ENCODE measurements around the gene HS2ST1. TPM values are rescaled to one million over a fixed set of nuclear protein-coding genes. Genes with fewer than 3 reads are reported as not detected.
"Not testable (repeated sequence)": the region's sequence is repeated elsewhere in the genome, so short reads cannot be mapped to it uniquely, and the experiment has no call there.

HS2ST1 gene
- total and polyA plus RNA-seq, 4 donors, result 4.1 to 20.3 (median 8.8) TPM

- H3K27ac ChIP-seq (ENCODE audit: low read depth in 1 of 2, low read length in 2 of 2), result no peak overlapping the region
- ATAC-seq (ENCODE audit: low FRiP score), result no peak
- no peak overlapping the region for H3K4me3 ChIP-seq (ENCODE audit: low read length in 2 of 2)
Observed at GRCh38 chr1:86970938-86971337, 56.5 kb downstream of the HS2ST1 start.

GRCh38 chr1:86971778-86972177 is 57.3 kb downstream of the HS2ST1 start:
- Histone ChIP-seq H3K9me3 (ENCODE audit: control insufficient read depth, low read length) (no peaks in the 10 kb centered on the region), H3K27me3 (ENCODE audit: control insufficient read depth in 1 of 2, insufficient read depth in 2 of 2, low read length in 1 of 2) (no peaks in the 10 kb centered on the region), H3K36me3 (ENCODE audit: control insufficient read depth in 1 of 2, insufficient read depth in 2 of 2, low read length in 1 of 2) (no peaks in the 10 kb centered on the region), H3K4me3 (ENCODE audit: low read length in 2 of 2) (no peak overlapping the region), H3K27ac (ENCODE audit: low read depth in 1 of 2, low read length in 2 of 2) (no peak overlapping the region), H3K4me1 (ENCODE audit: control insufficient read depth in 1 of 2, insufficient read depth in 2 of 2, low read length in 2 of 2) (no peaks in the 10 kb centered on the region)
- intact Hi-C loops (cut with DNase I), result no loop called here
- WGBS, 2 donors, result 67 to 76% methylated on average over 3 of the region's 3 CpGs
- no peak for DNase-seq
- ATAC-seq (ENCODE audit: low FRiP score), result no peak

More at GRCh38 chr1:86970938-86971337, 56.5 kb downstream of the HS2ST1 start:
- intact Hi-C loops (cut with DNase I), result no loop called here
- 51 to 55% methylated on average over 2 of the region's 2 CpGs for WGBS, 2 donors
- Histone ChIP-seq H3K27me3 (ENCODE audit: control insufficient read depth in 1 of 2, insufficient read depth in 2 of 2, low read length in 1 of 2) (no peaks in the 10 kb centered on the region), H3K4me1 (ENCODE audit: control insufficient read depth in 1 of 2, insufficient read depth in 2 of 2, low read length in 2 of 2) (no peaks in the 10 kb centered on the region), H3K9me3 (ENCODE audit: control insufficient read depth, low read length) (no peaks in the 10 kb centered on the region), H3K36me3 (ENCODE audit: control insufficient read depth in 1 of 2, insufficient read depth in 2 of 2, low read length in 1 of 2) (no peaks in the 10 kb centered on the region)
- DNase-seq, result no peak

- Histone ChIP-seq H3K4me3 (ENCODE audit: low read length in 2 of 2) (no peak overlapping the region), H3K4me1 (ENCODE audit: control insufficient read depth in 1 of 2, insufficient read depth in 2 of 2, low read length in 2 of 2) (no peaks in the 10 kb centered on the region), H3K36me3 (ENCODE audit: control insufficient read depth in 1 of 2, insufficient read depth in 2 of 2, low read length in 1 of 2) (no peaks in the 10 kb centered on the region), H3K27ac (ENCODE audit: low read depth in 1 of 2, low read length in 2 of 2) (no peak overlapping the region), H3K27me3 (ENCODE audit: control insufficient read depth in 1 of 2, insufficient read depth in 2 of 2, low read length in 1 of 2) (no peaks in the 10 kb centered on the region), H3K9me3 (ENCODE audit: control insufficient read depth, low read length) (no peaks in the 10 kb centered on the region)
- intact Hi-C loops (cut with DNase I), result no loop called here
- no peak for DNase-seq
- 85 to 91% methylated on average over 2 of the region's 2 CpGs for WGBS, 2 donors
- no peak for ATAC-seq (ENCODE audit: low FRiP score)
Observed at GRCh38 chr1:86972262-86972661, 57.8 kb downstream of the HS2ST1 start.

- WGBS, 2 donors, result 27 to 45% methylated on average over 2 of the region's 2 CpGs
- DNase-seq (no peak), ATAC-seq (ENCODE audit: low FRiP score) (no peak)
- Histone ChIP-seq H3K27me3 (ENCODE audit: control insufficient read depth in 1 of 2, insufficient read depth in 2 of 2, low read length in 1 of 2) (no peaks in the 10 kb centered on the region), H3K9me3 (ENCODE audit: control insufficient read depth, low read length) (no peaks in the 10 kb centered on the region), H3K4me3 (ENCODE audit: low read length in 2 of 2) (no peak overlapping the region), H3K36me3 (ENCODE audit: control insufficient read depth in 1 of 2, insufficient read depth in 2 of 2, low read length in 1 of 2) (no peaks in the 10 kb centered on the region), H3K27ac (ENCODE audit: low read depth in 1 of 2, low read length in 2 of 2) (no peak overlapping the region), H3K4me1 (ENCODE audit: control insufficient read depth in 1 of 2, insufficient read depth in 2 of 2, low read length in 2 of 2) (no peaks in the 10 kb centered on the region)
- intact Hi-C loops (cut with DNase I), result no loop called here
Observed at GRCh38 chr1:86975993-86976550, 61.6 kb downstream of the HS2ST1 start.

GRCh38 chr1:86976664-86977063 is 62.2 kb downstream of the HS2ST1 start:
- Histone ChIP-seq H3K4me3 (ENCODE audit: low read length in 2 of 2) (no peak overlapping the region), H3K4me1 (ENCODE audit: control insufficient read depth in 1 of 2, insufficient read depth in 2 of 2, low read length in 2 of 2) (no peaks in the 10 kb centered on the region), H3K27ac (ENCODE audit: low read depth in 1 of 2, low read length in 2 of 2) (no peak overlapping the region), H3K9me3 (ENCODE audit: control insufficient read depth, low read length) (no peaks in the 10 kb centered on the region), H3K27me3 (ENCODE audit: control insufficient read depth in 1 of 2, insufficient read depth in 2 of 2, low read length in 1 of 2) (no peaks in the 10 kb centered on the region), H3K36me3 (ENCODE audit: control insufficient read depth in 1 of 2, insufficient read depth in 2 of 2, low read length in 1 of 2) (no peaks in the 10 kb centered on the region)
- intact Hi-C loops (cut with DNase I), result no loop called here
- DNase-seq (no peak), ATAC-seq (ENCODE audit: low FRiP score) (no peak)

GRCh38 chr1:86981482-86982213 is 67.2 kb downstream of the HS2ST1 start:
- DNase-seq (no peak), ATAC-seq (ENCODE audit: low FRiP score) (no peak)
- Histone ChIP-seq H3K4me1 (ENCODE audit: control insufficient read depth in 1 of 2, insufficient read depth in 2 of 2, low read length in 2 of 2) (no peaks in the 10 kb centered on the region), H3K27ac (ENCODE audit: low read depth in 1 of 2, low read length in 2 of 2) (no peak overlapping the region), H3K4me3 (ENCODE audit: low read length in 2 of 2) (no peak overlapping the region), H3K9me3 (ENCODE audit: control insufficient read depth, low read length) (no peaks in the 10 kb centered on the region), H3K27me3 (ENCODE audit: control insufficient read depth in 1 of 2, insufficient read depth in 2 of 2, low read length in 1 of 2) (no peaks in the 10 kb centered on the region), H3K36me3 (ENCODE audit: control insufficient read depth in 1 of 2, insufficient read depth in 2 of 2, low read length in 1 of 2) (no peaks in the 10 kb centered on the region)
- WGBS, 2 donors, result 88 to 90% methylated on average over 7 of the region's 7 CpGs
- intact Hi-C loops (cut with DNase I), result no loop called here

- H3K9me3 ChIP-seq (ENCODE audit: control insufficient read depth, low read length); H3K27ac ChIP-seq (ENCODE audit: low read depth in 1 of 2, low read length in 2 of 2); intact Hi-C loops (cut with DNase I); DNase-seq; H3K4me3 ChIP-seq (ENCODE audit: low read length in 2 of 2); ATAC-seq (ENCODE audit: low FRiP score); H3K4me1 ChIP-seq (ENCODE audit: control insufficient read depth in 1 of 2, insufficient read depth in 2 of 2, low read length in 2 of 2); H3K36me3 ChIP-seq (ENCODE audit: control insufficient read depth in 1 of 2, insufficient read depth in 2 of 2, low read length in 1 of 2); H3K27me3 ChIP-seq (ENCODE audit: control insufficient read depth in 1 of 2, insufficient read depth in 2 of 2, low read length in 1 of 2): not testable (repeated sequence)
- WGBS, 2 donors, result 97% methylated on average over 12 of the region's 12 CpGs
Observed at GRCh38 chr1:86983677-86984076, 69.2 kb downstream of the HS2ST1 start.

GRCh38 chr1:86987446-86987845 is 73.0 kb downstream of the HS2ST1 start:
- Histone ChIP-seq H3K9me3 (ENCODE audit: control insufficient read depth, low read length) (no peaks in the 10 kb centered on the region), H3K27me3 (ENCODE audit: control insufficient read depth in 1 of 2, insufficient read depth in 2 of 2, low read length in 1 of 2) (no peaks in the 10 kb centered on the region), H3K27ac (ENCODE audit: low read depth in 1 of 2, low read length in 2 of 2) (no peak overlapping the region), H3K36me3 (ENCODE audit: control insufficient read depth in 1 of 2, insufficient read depth in 2 of 2, low read length in 1 of 2) (no peaks in the 10 kb centered on the region), H3K4me1 (ENCODE audit: control insufficient read depth in 1 of 2, insufficient read depth in 2 of 2, low read length in 2 of 2) (no peaks in the 10 kb centered on the region), H3K4me3 (ENCODE audit: low read length in 2 of 2) (no peak overlapping the region)
- ATAC-seq (ENCODE audit: low FRiP score) (no peak), DNase-seq (no peak)
- intact Hi-C loops (cut with DNase I), result no loop called here

GRCh38 chr1:86988835-86989234 is 74.4 kb downstream of the HS2ST1 start:
- Histone ChIP-seq H3K27ac (ENCODE audit: low read depth in 1 of 2, low read length in 2 of 2) (no peak overlapping the region), H3K36me3 (ENCODE audit: control insufficient read depth in 1 of 2, insufficient read depth in 2 of 2, low read length in 1 of 2) (no peaks in the 10 kb centered on the region), H3K4me1 (ENCODE audit: control insufficient read depth in 1 of 2, insufficient read depth in 2 of 2, low read length in 2 of 2) (no peaks in the 10 kb centered on the region), H3K9me3 (ENCODE audit: control insufficient read depth, low read length) (no peaks in the 10 kb centered on the region), H3K27me3 (ENCODE audit: control insufficient read depth in 1 of 2, insufficient read depth in 2 of 2, low read length in 1 of 2) (no peaks in the 10 kb centered on the region), H3K4me3 (ENCODE audit: low read length in 2 of 2) (no peak overlapping the region)
- DNase-seq, result no peak
- 96 to 98% methylated on average over 7 of the region's 7 CpGs for WGBS, 2 donors
- intact Hi-C loops (cut with DNase I), result no loop called here
- no peak for ATAC-seq (ENCODE audit: low FRiP score)

All from aorta (tissue), 5 donors.